OCI-LY7 (cell line): ENCODE data around the gene NOS3.

Experiments
- CTCF ChIP-seq: fragments of 200-600 bp; sonication (generic); conservative IDR thresholded peaks from 2 replicates; pipeline ENCODE4 v1.5.1; 2014; ENCODE audit warnings: mild to moderate bottlenecking, antibody characterized with exemption, low read length, moderate library complexity, mixed read lengths
- EZH2phosphoT487 ChIP-seq: fragments of 200-600 bp; sonication (generic); IDR thresholded peaks from 2 replicates; pipeline ENCODE4 v1.6.1; 2018; ENCODE audit warnings: low read depth, borderline replicate concordance, mild to moderate bottlenecking, mixed run types, antibody characterized with exemption, low read length, moderate library complexity, mixed read lengths

GRCh38 chr7:151016942-151017341 is 26.1 kb downstream of the NOS3 start:
- TF ChIP-seq CTCF = no peak
- TF ChIP-seq EZH2phosphoT487 = no peak
